Measurements from ENCODE around the gene TM4SF20.

DNA sequence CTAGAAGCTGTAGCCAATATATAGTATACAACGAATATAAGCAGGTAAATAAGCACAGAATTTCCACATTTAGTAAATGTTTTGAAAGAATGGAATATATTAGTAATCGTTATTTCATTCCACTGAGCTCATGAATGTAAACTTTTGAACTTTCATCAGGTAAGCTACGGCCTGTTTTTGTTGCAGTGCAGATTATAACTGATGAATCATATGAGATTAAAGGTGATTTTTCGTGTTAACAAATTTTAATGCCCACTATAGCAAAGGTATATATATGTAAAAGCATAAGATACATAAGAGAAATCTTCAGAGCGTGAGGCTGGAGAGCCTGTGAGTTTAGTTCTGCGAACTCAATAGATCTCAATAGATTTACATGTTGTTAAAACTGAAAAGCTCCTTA lies 7.5 kb upstream of the TM4SF20 start:
- TF ChIP-seq, protein P1, sequence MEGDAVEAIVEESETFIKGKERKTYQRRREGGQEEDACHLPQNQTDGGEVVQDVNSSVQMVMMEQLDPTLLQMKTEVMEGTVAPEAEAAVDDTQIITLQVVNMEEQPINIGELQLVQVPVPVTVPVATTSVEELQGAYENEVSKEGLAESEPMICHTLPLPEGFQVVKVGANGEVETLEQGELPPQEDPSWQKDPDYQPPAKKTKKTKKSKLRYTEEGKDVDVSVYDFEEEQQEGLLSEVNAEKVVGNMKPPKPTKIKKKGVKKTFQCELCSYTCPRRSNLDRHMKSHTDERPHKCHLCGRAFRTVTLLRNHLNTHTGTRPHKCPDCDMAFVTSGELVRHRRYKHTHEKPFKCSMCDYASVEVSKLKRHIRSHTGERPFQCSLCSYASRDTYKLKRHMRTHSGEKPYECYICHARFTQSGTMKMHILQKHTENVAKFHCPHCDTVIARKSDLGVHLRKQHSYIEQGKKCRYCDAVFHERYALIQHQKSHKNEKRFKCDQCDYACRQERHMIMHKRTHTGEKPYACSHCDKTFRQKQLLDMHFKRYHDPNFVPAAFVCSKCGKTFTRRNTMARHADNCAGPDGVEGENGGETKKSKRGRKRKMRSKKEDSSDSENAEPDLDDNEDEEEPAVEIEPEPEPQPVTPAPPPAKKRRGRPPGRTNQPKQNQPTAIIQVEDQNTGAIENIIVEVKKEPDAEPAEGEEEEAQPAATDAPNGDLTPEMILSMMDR (IDR thresholded peaks at IDR 0.05), result no peak
- no peak for TF ChIP-seq POLR2A (IDR thresholded peaks at IDR 0.05)
- no peak for TF ChIP-seq POLR2AphosphoS5 (IDR thresholded peaks at IDR 0.05)

Measured in breast epithelium (tissue), 3 donors.